Astrocyte (in vitro differentiated cells and primary cell): ENCODE data around the gene GPR37L1. TPM values are rescaled to one million over a fixed set of nuclear protein-coding genes. Genes with fewer than 3 reads are reported as not detected.

Experiments
- DNase-seq: peaks from one replicate; pipeline ENCODE4 v3.0.0-alpha.2; 2010; ENCODE audit warnings: low read depth
- FAIRE-seq: peaks from 2 replicates; lab custom pipeline; 2011; peaks lifted over from hg19 to GRCh38; lab: Jason Lieb, UNC
- H2AFZ ChIP-seq: 2 replicates; pipeline ENCODE4 v1.6.0; 2012; ENCODE audit warnings: low read depth, low read length, inconsistent platforms
- H3K27ac ChIP-seq: 2 replicates; pipeline ENCODE4 v1.5.1; 2011; ENCODE audit warnings: low read depth, low read length, inconsistent platforms
- H3K27me3 ChIP-seq: 2 replicates; pipeline ENCODE4 v1.6.0; 2011; ENCODE audit warnings: low read length, inconsistent platforms; ENCODE audit not compliant: insufficient read depth
- H3K36me3 ChIP-seq: 2 replicates; pipeline ENCODE4 v1.5.1; 2011; ENCODE audit warnings: low read length, inconsistent platforms; ENCODE audit not compliant: insufficient read depth
- H3K4me1 ChIP-seq: 2 replicates; pipeline ENCODE4 v1.5.1; 2011; ENCODE audit warnings: low read length, inconsistent platforms; ENCODE audit not compliant: insufficient read depth
- H3K4me2 ChIP-seq: 2 replicates; pipeline ENCODE4 v1.6.0; 2012; ENCODE audit warnings: low read length, inconsistent platforms
- H3K4me3 ChIP-seq: 2 replicates; pipeline ENCODE4 v1.5.1; 2011; ENCODE audit warnings: low read depth, mild to moderate bottlenecking, low read length, inconsistent platforms; ENCODE audit not compliant: insufficient read depth
- H3K79me2 ChIP-seq: 2 replicates; pipeline ENCODE4 v1.6.0; 2012; ENCODE audit warnings: mild to moderate bottlenecking, low read length, inconsistent platforms; ENCODE audit not compliant: insufficient read depth
- H3K9ac ChIP-seq: 2 replicates; pipeline ENCODE4 v1.6.0; 2012; ENCODE audit warnings: mild to moderate bottlenecking, low read length, inconsistent platforms
- H3K9me3 ChIP-seq: 2 replicates; pipeline ENCODE4 v1.5.1; 2012; ENCODE audit warnings: low read depth, mild to moderate bottlenecking, low read length, inconsistent platforms; ENCODE audit not compliant: insufficient read depth
- H4K20me1 ChIP-seq: 2 replicates; pipeline ENCODE4 v1.6.0; 2012; ENCODE audit warnings: low read length, inconsistent platforms; ENCODE audit not compliant: insufficient read depth
- H3K27ac Mint-ChIP-seq: one replicate; pipeline ENCODE4 v1.8.0; 2021; ENCODE audit warnings: mild to moderate bottlenecking, mixed read lengths; ENCODE audit not compliant: unreplicated experiment
- H3K27me3 Mint-ChIP-seq: one replicate; pipeline ENCODE4 v1.8.0; 2021; ENCODE audit warnings: low read depth, mixed read lengths; ENCODE audit not compliant: unreplicated experiment
- H3K36me3 Mint-ChIP-seq: one replicate; pipeline ENCODE4 v1.8.0; 2021; ENCODE audit warnings: low read depth, mixed read lengths; ENCODE audit not compliant: unreplicated experiment
- H3K4me1 Mint-ChIP-seq: one replicate; pipeline ENCODE4 v1.8.0; 2021; ENCODE audit warnings: low read depth, mixed read lengths; ENCODE audit not compliant: unreplicated experiment
- H3K4me3 Mint-ChIP-seq: one replicate; pipeline ENCODE4 v1.8.0; 2021; ENCODE audit warnings: mild to moderate bottlenecking, moderate library complexity, mixed read lengths; ENCODE audit not compliant: unreplicated experiment
- H3K9me3 Mint-ChIP-seq: one replicate; pipeline ENCODE4 v1.8.0; 2021; ENCODE audit warnings: mild to moderate bottlenecking, mixed read lengths; ENCODE audit not compliant: unreplicated experiment
- EZH2 ChIP-seq: IDR thresholded peaks from 2 replicates; pipeline ENCODE4 v1.6.1; 2012; ENCODE audit warnings: mild to moderate bottlenecking, low read length, inconsistent platforms; ENCODE audit not compliant: insufficient read depth
- total RNA-seq: library from RNA; stranded (reverse); gene quantifications from 2 replicates; pipeline ENCODE4 v1.2.1, GENCODE V29; 2021
- TF ChIP-seq, protein P1 (sequence below): IDR thresholded peaks from 2 replicates; pipeline ENCODE4 v1.5.1; 2011; ENCODE audit warnings: low read depth, mild to moderate bottlenecking, inconsistent platforms, low read length, moderate library complexity; ENCODE audit not compliant: insufficient read depth

Gene GPR37L1
- total RNA-seq, 1 donor from 2014 or later, result not detected

DNA sequence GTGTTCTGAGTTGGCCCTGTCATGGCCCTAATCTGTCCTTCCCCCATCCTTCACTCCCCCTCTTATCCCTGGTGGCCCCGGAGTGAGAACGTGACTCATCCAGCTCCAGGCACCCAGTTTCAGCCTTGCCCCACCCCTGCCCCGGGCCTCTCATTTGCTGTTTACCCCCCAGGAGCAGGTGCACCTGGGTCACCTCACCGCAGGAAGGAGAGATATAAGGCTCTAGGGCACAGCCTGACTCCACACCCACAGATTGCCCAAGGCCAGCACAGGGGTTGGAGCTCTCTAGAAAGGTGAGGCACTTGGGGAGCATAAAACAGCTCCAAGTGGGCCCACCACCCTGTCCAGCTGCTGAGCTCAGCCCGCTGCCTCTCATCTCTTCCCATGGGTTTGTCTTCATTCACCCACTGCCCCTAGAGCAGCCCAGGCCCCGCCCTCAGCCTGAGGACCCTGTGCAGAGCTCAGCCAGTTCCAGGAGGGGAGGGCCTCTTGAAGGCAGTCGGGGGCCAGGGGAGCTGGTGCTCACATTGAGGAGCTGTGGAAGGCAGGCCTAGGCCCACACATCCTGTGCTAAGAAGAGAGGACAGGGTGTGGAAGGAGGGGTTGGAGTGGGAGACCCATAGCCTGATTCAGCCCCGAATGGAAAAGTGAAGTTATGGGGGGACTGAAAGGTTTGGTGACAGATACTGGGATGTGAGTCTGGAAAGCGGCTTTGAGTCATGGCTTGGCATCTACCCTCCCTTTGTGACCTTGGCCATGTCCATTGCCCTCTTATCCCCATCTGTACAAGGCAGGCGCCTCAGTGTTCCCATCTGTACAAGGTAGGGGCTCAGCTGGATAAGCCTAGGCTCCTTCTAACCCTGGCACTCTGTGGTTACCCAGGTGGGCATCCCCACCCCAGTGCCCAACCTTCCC, 16.1 kb upstream of the GPR37L1 start:
- DNase-seq (no peak), FAIRE-seq (no peak)
- no peak overlapping the region for H3K4me2 ChIP-seq
- H3K9ac ChIP-seq, result no peak overlapping the region
- H3K9me3 Mint-ChIP-seq, result no peaks in the 10 kb centered on the region
- no peaks in the 10 kb centered on the region for H3K79me2 ChIP-seq
- peaks cover 27% of the 10 kb centered on the region for H3K4me1 ChIP-seq
- H3K4me3 ChIP-seq, result no peak overlapping the region
- no peaks in the 10 kb centered on the region for H3K36me3 ChIP-seq
- peaks cover 9% of the 10 kb centered on the region for H3K27me3 Mint-ChIP-seq
- no peaks in the 10 kb centered on the region for H4K20me1 ChIP-seq
- H3K9me3 ChIP-seq, result no peaks in the 10 kb centered on the region
- no peak for TF ChIP-seq EZH2
- TF ChIP-seq, protein P1, sequence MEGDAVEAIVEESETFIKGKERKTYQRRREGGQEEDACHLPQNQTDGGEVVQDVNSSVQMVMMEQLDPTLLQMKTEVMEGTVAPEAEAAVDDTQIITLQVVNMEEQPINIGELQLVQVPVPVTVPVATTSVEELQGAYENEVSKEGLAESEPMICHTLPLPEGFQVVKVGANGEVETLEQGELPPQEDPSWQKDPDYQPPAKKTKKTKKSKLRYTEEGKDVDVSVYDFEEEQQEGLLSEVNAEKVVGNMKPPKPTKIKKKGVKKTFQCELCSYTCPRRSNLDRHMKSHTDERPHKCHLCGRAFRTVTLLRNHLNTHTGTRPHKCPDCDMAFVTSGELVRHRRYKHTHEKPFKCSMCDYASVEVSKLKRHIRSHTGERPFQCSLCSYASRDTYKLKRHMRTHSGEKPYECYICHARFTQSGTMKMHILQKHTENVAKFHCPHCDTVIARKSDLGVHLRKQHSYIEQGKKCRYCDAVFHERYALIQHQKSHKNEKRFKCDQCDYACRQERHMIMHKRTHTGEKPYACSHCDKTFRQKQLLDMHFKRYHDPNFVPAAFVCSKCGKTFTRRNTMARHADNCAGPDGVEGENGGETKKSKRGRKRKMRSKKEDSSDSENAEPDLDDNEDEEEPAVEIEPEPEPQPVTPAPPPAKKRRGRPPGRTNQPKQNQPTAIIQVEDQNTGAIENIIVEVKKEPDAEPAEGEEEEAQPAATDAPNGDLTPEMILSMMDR, result no peak
- no peak overlapping the region for H3K27ac ChIP-seq
- no peak overlapping the region for H3K27ac Mint-ChIP-seq
- no peak overlapping the region for H3K4me3 Mint-ChIP-seq
- no peaks in the 10 kb centered on the region for H3K27me3 ChIP-seq
- no peaks in the 10 kb centered on the region for H3K36me3 Mint-ChIP-seq
- H3K4me1 Mint-ChIP-seq, result peaks cover 13% of the 10 kb centered on the region
- no peak overlapping the region for H2AFZ ChIP-seq

DNA sequence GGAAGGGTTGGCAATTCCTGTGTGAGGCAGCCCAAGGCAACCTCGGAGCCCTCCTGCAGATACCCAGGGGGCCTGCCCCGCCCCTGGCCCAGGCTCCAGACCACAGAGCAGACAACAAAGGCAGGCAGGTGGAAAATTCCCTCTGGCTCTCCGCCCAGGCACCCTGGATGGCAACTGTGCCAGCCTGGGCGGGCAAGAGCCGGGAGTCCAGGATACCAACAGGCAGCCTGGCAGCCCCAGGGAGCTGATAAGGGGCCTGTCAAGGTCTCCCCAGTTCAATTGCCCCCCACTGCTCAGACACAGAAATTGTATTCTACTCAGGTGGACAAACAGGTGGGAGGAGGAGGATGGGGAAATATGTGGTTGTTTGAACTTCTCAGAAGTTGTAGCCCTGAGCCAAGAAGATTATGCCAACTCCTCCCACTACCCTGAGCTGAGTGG, 15.4 kb upstream of the GPR37L1 start:
- Histone ChIP-seq H3K4me1 (peaks cover 27% of the 10 kb centered on the region), H3K79me2 (no peaks in the 10 kb centered on the region), H3K9ac (no peak overlapping the region), H4K20me1 (no peaks in the 10 kb centered on the region), H3K4me2 (no peak overlapping the region), H3K27me3 (no peaks in the 10 kb centered on the region), H3K36me3 (no peaks in the 10 kb centered on the region), H2AFZ (no peak overlapping the region), H3K9me3 (no peaks in the 10 kb centered on the region), H3K27ac (no peak overlapping the region), H3K4me3 (no peak overlapping the region)
- peaks cover 9% of the 10 kb centered on the region for H3K27me3 Mint-ChIP-seq
- no peak overlapping the region for H3K27ac Mint-ChIP-seq
- H3K4me1 Mint-ChIP-seq, result peaks cover 13% of the 10 kb centered on the region
- TF ChIP-seq, protein P1, result no peak
- no peak for TF ChIP-seq EZH2
- no peaks in the 10 kb centered on the region for H3K9me3 Mint-ChIP-seq
- no peak overlapping the region for H3K4me3 Mint-ChIP-seq
- no peaks in the 10 kb centered on the region for H3K36me3 Mint-ChIP-seq
- no peak for DNase-seq
- no peak for FAIRE-seq
